Measurements from ENCODE around the gene EPHB3. TPM values are rescaled to one million over a fixed set of nuclear protein-coding genes. Genes with fewer than 3 reads are reported as not detected.

Gene EPHB3
- total and polyA plus RNA-seq, 2 experiments from 2014 or later, result 142 to 170 TPM

- no peak for DNase-seq (ENCODE audit: low read depth in 1 of 2, low spot score in 1 of 2)
- Histone ChIP-seq H3K36me3 (no peaks in the 10 kb centered on the region), H3K4me3 (no peak overlapping the region), H3K9me3 (ENCODE audit: low read depth) (no peaks in the 10 kb centered on the region), H3K27ac (no peak overlapping the region), H3K4me1 (ENCODE audit: low read depth) (peaks cover 4% of the 10 kb centered on the region), H3K27me3 (peaks cover 4% of the 10 kb centered on the region)
- no peak for TF ChIP-seq CTCF (IDR thresholded peaks at IDR 0.05; ENCODE audit: low read depth, low read length)
Measured at GRCh38 chr3:184545769-184546168, 15.8 kb upstream of the EPHB3 start.

GRCh38 chr3:184546252-184546651 is 15.3 kb upstream of the EPHB3 start:
- H3K27me3 ChIP-seq, result peaks cover 4% of the 10 kb centered on the region
- no peaks in the 10 kb centered on the region for H3K36me3 ChIP-seq
- no peak for DNase-seq (ENCODE audit: low read depth in 1 of 2, low spot score in 1 of 2)
- no peaks in the 10 kb centered on the region for H3K9me3 ChIP-seq (ENCODE audit: low read depth)
- peaks cover 4% of the 10 kb centered on the region for H3K4me1 ChIP-seq (ENCODE audit: low read depth)
- no peak for TF ChIP-seq CTCF (IDR thresholded peaks at IDR 0.05; ENCODE audit: low read depth, low read length)
- no peak overlapping the region for H3K4me3 ChIP-seq
- H3K27ac ChIP-seq, result no peak overlapping the region

- no peaks in the 10 kb centered on the region for H3K9me3 ChIP-seq (ENCODE audit: low read depth)
- no peaks in the 10 kb centered on the region for H3K27me3 ChIP-seq
- DNase-seq (ENCODE audit: low read depth in 1 of 2, low spot score in 1 of 2), result no peak
- H3K27ac ChIP-seq, result no peak overlapping the region
- no peak overlapping the region for H3K4me3 ChIP-seq
- H3K4me1 ChIP-seq (ENCODE audit: low read depth), result peaks cover 4% of the 10 kb centered on the region
- H3K36me3 ChIP-seq, result no peaks in the 10 kb centered on the region
- TF ChIP-seq CTCF (IDR thresholded peaks at IDR 0.05; ENCODE audit: low read depth, low read length), result no peak
Measured at GRCh38 chr3:184549796-184550577, 11.6 kb upstream of the EPHB3 start.

GRCh38 chr3:184551103-184551502 is 10.5 kb upstream of the EPHB3 start:
- TF ChIP-seq CTCF (IDR thresholded peaks at IDR 0.05; ENCODE audit: low read depth, low read length), result no peak
- H3K4me1 ChIP-seq (ENCODE audit: low read depth), result peaks cover 5% of the 10 kb centered on the region
- no peak for DNase-seq (ENCODE audit: low read depth in 1 of 2, low spot score in 1 of 2)
- no peaks in the 10 kb centered on the region for H3K9me3 ChIP-seq (ENCODE audit: low read depth)
- H3K4me3 ChIP-seq, result no peak overlapping the region
- H3K27me3 ChIP-seq, result no peaks in the 10 kb centered on the region
- H3K36me3 ChIP-seq, result no peaks in the 10 kb centered on the region
- H3K27ac ChIP-seq, result no peak overlapping the region

- H3K4me1 ChIP-seq (ENCODE audit: low read depth), result peaks cover 12% of the 10 kb centered on the region
- DNase-seq (ENCODE audit: low read depth in 1 of 2, low spot score in 1 of 2), result no peak
- H3K27ac ChIP-seq, result no peak overlapping the region
- no peaks in the 10 kb centered on the region for H3K9me3 ChIP-seq (ENCODE audit: low read depth)
- no peak overlapping the region for H3K4me3 ChIP-seq
- H3K36me3 ChIP-seq, result no peaks in the 10 kb centered on the region
- TF ChIP-seq CTCF (IDR thresholded peaks at IDR 0.05; ENCODE audit: low read depth, low read length), result no peak
- H3K27me3 ChIP-seq, result no peaks in the 10 kb centered on the region
Measured at GRCh38 chr3:184551614-184552256, 9.8 kb upstream of the EPHB3 start.

Data from cardiac muscle cell (in vitro differentiated cells and primary cell).